Measurements from ENCODE around the gene ADAMTS2.
"Not testable (repeated sequence)": the region's sequence is repeated elsewhere in the genome, so short reads cannot be mapped to it uniquely, and the experiment has no call there.

Gene ADAMTS2

DNA sequence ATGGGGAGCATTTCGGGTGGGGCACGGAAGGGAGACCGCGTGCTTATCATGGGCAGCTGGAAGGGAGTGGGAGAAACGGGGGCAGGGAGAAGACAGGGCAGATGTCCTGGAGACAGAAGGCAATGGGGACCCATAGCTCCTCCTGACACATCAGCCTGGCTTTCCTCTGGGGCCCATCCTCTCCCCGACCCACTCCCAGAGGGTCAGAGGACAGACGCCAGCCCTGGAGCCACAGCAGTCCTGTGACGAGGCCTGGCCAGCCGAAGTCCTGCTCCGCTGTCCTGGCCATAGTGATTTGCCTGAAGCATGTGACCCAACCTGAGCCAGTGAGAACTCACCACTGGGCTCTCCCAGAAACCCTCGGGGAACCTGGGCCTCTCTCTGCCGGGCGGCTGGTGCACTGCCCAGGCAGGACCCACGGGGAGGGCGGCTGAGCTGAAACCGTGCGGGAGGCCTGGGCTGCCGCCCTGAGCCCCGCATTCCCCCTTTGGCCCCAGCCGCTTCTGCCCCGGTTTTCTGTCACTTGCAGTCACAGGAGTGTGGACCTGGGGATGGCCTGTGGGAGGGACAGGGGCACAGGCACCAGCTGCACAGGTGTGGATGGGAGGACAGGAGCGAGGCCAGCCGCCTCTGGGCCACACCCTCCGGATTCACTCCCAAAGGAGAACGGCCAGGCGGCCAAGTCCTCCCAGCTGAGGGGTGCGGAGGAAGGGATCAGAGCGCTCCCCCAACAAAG is 19.8 kb downstream of the ADAMTS2 start:
- no peak for DNase-seq (ENCODE audit: low read depth)

GRCh38 chr5:179324760-179325295 is 20.4 kb downstream of the ADAMTS2 start:
- no peak for DNase-seq (ENCODE audit: low read depth)

- not testable (repeated sequence) for DNase-seq (ENCODE audit: low read depth)
Measured at GRCh38 chr5:179324316-179324715, 20.9 kb downstream of the ADAMTS2 start.

DNA sequence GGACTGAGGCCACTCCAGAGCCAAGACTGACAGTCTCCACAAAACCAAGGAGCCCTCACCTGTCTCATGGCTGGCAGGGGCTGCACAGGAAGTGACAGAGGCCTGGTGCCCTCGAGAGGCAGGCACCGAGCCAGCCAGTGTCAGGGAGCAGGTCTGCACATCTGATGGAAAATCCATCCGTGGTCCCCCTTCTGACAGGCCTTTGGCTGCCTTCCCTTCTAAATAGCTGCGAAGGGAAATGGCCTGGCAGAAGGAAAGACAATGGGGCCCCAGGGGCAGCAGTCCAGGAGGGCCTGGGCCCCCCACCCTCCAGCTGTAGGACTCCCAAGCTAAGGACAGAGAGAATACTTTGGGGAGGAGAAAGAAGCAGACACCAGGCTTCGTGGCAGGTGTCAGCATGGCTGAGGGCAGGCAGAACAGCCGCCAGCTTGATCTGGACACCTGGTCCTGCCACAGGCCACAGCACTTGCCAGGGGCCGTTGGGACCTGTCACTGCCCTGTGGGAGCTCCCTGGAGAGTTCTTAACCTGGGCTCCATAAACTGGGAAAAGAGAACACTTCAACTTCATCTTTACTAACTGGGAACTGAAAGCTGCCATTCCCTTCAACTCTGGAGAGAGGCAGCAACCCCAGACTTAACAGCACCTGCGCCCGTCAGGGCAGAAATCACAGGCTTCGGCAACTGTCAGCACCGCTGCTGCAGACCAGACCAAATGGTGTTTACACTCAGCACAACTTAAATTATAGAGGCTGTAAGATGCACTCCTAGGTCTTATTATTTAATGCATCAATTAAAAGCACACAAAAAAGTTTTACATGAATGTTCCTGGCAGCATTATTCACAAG is 22.0 kb downstream of the ADAMTS2 start:
- DNase-seq (ENCODE audit: low read depth): no peak

GRCh38 chr5:179322071-179323025 is 22.9 kb downstream of the ADAMTS2 start:
- no peak for DNase-seq (ENCODE audit: low read depth)

DNA sequence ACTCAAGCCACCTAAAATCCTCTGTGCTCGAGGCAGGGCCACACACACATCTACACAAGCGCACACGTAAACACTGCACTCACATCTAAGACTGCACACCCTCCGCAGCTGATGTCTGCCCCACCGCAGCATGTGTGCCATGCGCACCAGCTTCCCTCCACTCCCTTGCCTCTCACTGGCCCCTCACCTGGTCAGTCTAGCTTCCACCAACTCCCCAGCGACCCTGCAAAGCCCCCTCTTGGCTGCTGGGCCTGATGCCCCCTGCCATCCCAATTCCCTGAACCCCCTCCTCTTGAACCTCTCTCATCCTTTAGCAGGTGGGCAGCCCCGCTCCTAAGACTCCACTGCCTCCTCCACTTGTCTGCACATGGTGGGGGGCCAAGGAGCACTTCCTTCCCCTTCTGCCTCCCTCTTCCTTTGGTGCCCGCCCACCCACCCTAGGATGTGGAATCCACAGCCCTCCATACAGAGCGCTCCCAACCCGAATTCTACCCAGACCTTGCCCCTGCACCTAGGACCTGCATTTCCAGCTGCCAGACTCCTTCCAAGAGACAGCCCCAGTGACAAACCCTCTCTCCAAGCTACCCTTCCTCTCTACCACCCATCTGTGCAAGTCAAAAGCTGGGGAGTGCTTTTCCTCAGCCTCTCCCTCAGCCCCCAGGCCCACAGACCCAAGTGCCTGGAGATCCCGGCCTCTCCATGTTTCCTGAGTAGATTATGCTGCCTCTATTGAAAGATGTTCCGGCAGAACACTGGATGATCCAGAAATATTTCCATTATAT is 23.9 kb downstream of the ADAMTS2 start:
- no peak for DNase-seq (ENCODE audit: low read depth)

DNA sequence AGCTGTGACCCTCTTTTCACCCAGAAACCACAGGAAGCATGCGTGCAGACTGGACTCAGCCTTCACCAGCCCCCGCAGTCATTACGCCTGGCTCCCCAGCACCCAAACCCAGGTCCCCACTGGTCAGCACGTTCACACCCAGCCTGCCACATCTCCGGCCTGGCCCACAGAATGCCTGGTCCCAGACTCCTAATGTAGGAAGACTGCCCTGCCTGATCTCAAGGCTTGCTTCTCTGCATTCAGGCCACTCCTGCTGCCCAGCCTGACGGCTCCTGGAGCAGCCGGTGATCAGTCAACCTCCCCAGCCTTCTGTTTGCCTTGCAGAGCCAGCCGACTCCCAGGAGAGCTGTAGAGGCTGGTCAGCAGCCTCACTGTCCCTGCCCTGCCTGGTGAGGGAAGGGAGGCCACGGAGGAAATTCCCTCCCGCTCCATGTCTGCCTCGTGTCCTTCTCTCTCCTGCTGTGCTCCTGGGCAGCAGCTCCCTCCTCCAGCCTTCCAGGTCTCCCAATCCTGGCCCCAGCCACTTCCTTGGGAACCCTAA is 25.4 kb downstream of the ADAMTS2 start:
- no peak for DNase-seq (ENCODE audit: low read depth)

- no peak for DNase-seq (ENCODE audit: low read depth)
Measured at GRCh38 chr5:179319123-179319522, 26.1 kb downstream of the ADAMTS2 start.

GRCh38 chr5:179318221-179318955 is 26.9 kb downstream of the ADAMTS2 start:
- no peak for DNase-seq (ENCODE audit: low read depth)

- no peak for DNase-seq (ENCODE audit: low read depth)
Measured at GRCh38 chr5:179317411-179318220, 27.6 kb downstream of the ADAMTS2 start.

DNA sequence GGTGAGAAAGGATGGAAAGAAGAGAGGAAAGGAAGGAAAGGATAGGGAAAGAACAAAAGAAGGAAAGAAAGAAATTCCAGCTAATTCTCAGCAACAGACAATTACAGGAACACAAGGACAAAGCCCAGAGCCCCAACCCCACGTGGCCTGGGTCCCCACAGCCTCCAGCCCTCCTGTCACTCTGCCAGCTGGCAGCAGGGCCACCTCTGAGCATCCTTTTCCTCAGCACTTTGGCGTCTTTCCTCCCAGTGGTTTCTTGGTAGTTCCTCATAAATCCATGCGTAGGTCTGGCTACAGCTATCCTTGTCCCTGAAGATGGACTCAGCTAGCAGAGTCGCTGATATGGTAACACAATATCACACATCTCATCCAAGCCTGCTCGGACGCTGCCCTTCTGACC is 28.3 kb downstream of the ADAMTS2 start:
- no peak for DNase-seq (ENCODE audit: low read depth)

- no peak for DNase-seq (ENCODE audit: low read depth)
Measured at GRCh38 chr5:179316111-179316551, 29.1 kb downstream of the ADAMTS2 start.

GRCh38 chr5:179315356-179315890 is 29.8 kb downstream of the ADAMTS2 start:
- no peak for DNase-seq (ENCODE audit: low read depth)

- no peak for DNase-seq (ENCODE audit: low read depth)
Measured at GRCh38 chr5:179314606-179315355, 30.5 kb downstream of the ADAMTS2 start.

DNA sequence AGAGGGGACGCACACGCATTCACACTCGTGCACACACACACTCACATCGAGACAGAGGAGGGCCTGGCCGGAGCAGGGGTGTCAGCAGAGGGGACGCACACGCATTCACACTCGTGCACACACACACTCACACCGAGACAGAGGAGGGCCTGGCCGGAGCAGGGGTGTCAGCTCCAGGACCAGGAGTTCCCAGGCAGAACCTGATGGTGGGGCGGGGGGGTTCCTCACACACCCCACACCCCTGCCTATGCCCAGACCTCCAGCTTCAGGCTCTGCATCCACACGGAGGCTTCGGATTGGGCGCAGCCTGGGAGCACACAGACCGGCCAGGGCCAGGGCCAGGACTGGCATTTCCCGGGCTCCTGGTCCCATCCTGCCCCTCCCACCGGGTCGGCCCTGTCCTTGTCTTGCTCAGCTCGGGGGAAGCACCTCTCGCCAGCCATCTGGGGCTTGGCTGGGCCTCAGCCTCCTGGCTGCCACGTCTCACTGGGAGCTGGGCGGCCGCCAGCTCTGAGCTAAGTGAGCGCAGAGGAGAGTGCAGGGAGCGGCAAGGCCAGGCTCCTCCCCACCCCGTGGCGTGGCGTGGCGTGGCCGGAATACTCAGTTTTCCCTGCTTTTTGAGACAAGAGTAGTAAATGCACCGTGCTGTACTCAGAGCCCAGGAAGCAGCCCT is 31.3 kb downstream of the ADAMTS2 start:
- DNase-seq (ENCODE audit: low read depth): no peak

GRCh38 chr5:179312557-179313235 is 32.6 kb downstream of the ADAMTS2 start:
- DNase-seq (ENCODE audit: low read depth): no peak

DNA sequence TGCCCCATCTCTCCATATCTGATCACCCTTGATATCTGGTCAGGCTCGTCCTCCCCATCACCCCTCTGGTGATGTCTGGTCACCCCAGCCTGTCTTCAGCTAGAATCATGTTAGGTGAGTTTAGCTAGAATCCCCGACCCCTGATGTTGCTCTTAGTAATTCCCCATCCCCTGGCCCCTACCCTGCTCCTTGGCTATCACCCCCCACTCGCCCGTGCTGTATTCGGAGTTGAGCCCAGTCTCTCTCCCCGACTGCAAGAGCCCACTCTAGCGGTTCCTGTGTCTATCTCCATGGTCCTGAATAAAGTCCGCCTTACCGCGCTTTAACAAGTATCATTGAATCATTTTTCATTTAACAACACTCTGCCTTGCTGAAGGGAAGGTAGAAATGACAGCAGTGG is 33.7 kb downstream of the ADAMTS2 start:
- no peak for DNase-seq (ENCODE audit: low read depth)
